Measurements from ENCODE around the gene PIF1.
"Not testable (repeated sequence)": the region's sequence is repeated elsewhere in the genome, so short reads cannot be mapped to it uniquely, and the experiment has no call there.

PIF1 gene

DNA sequence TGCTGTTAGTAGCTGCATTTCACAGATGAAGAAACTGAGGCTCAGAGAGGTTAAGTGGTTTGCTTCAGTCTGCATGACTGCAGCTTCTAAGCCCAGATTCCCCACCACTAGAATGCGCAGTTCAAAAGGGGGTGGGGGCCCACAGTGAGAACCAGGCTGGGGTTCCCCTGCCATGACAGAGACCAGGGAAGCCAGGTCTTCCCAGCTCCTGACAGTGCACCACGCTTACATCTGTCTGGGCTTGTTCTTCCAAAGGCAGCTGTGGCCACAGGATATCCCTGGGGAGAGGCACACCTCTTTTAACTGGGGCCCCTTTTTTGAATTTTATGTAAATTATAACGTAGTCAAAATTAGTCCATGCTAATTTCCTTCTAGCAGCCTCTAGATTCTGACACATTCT is 21.6 kb upstream of the PIF1 start:
- no peak for DNase-seq (ENCODE audit: low spot score)

DNA sequence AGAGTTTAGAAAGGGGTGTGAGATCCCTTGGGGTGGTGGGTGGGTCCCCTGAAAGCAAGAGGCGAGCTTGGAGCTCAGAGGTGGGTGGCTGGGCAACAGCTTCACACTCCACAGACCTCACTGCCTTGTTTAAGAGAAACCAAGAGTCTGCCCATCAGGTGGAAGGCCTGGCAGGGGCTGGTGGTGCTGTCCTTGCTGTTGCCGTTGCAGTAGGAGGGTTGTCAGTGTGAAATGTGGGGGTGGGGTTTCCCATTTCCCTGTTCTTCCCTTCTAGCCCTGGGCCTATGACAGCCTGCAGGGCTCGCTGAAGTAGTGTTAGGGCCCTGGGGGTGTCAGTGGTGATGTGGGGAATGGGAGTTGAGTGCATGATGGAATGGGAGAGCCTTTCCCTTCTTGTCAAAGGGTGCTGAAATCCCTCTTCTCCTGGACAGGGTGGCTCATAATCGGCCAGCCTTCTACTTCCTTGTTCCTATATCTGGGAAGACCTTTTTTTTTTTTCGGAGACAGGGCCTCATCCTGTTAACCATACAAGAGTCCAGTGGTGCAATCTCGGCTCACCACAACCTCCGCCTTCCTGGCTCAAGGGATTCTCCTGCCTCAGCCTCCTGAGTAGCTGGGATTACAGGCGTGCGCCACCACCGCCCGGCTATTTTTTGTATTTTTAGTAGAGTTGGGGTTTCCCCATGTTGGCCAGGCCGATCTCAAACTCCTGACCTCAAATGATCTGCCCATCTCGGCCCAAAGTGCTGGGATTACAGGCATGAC is 20.6 kb upstream of the PIF1 start:
- no peak for DNase-seq (ENCODE audit: low spot score)

DNA sequence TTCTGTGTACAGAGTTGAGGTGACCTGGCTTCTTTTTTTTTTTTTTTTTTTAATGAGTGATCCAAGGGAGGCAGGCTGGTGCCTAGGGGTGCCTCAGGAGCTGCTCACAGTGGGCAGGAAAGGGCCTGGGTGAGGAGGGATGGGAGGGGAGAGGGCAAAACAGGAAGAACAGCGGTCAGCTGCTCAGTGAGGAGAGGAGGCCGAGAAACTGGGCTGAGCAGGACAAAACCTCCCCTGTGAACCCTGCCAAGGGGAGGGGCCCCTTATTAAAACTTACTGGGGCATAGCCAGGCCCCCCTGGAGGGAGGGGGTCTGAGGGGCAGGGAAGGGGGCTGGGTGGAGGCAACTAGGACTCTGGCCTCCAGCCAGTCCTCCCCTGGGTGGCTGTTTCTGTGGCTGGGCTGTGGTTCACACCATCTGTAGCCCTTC is 19.8 kb upstream of the PIF1 start:
- DNase-seq (ENCODE audit: low spot score): no peak

DNA sequence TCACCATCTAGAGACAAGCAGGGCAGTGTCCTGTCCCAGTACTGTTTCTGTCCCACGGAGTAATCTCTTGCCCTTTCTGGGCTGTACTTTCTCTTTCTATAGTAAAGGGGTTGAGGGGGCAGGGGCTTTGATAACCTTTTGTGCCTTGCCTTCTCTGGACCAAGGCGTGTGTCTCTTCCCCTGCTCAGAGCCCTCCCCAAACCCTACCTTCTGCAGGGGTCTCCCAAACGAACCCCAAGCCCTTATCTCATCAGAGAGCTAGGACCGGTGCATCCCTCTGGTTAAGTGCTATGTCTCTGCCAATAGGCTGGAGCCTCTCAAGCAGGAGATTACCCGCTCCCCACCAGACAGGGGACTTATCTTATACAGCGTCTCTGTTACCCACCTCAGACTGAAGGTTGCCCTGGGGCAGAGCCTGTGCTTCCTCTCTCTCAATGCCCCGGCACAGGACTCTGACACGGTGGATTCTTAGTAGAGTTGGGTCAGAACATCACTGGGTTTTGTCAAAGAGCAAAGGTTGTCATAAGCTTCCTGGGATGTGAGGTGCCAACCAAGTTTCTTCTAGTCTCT is 19.2 kb upstream of the PIF1 start:
- no peak for DNase-seq (ENCODE audit: low spot score)

DNA sequence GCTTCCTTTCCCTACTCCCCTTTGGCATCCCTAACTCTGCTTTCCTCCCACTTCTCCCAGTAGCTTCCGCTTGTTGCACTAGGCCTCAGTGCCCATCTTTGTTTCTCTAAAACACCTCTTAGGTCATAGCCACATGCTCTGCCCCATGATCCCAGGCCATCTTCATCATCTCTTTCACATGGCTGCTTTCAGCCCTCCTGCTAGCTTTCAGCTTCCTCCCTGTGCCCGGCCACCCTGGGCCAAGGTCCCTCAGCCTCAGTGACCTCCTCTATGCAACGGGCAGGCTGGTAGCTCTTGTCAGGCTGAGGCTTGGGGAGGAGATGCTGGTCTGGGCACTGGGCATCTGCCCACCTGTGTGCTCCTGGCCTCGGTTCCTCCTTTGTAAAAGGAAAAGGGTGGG is 18.5 kb upstream of the PIF1 start:
- no peak for DNase-seq (ENCODE audit: low spot score)

DNA sequence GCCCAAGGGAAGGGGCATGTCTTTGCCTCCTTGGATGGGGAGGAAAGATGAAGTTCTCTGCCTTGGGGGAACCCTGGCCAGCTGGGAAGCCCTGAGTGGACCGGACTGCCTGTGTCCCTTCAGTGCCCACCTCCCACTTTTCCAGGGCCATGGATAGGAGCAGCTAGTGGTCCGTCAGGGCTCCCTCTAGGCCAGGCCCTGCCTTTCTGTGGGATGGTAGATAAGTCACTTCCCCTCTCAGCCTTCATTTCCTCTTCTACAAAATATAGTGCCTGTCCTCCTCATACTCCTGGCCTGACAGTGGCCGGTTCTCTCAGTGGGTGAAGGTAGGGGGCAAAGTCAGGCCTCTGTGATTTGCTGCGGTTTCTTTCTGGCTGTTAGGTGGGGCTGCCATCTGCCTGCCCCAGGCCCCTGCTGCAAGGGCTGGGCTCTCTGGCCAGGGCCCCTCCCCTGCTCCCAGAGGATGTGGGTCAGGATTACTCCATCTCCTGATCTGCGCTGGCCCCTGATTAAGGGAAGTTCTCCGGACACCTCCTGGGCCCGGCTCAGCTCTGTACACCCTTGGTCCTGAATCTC is 17.6 kb upstream of the PIF1 start:
- peak; percentile 86 for DNase-seq (ENCODE audit: low spot score)

DNA sequence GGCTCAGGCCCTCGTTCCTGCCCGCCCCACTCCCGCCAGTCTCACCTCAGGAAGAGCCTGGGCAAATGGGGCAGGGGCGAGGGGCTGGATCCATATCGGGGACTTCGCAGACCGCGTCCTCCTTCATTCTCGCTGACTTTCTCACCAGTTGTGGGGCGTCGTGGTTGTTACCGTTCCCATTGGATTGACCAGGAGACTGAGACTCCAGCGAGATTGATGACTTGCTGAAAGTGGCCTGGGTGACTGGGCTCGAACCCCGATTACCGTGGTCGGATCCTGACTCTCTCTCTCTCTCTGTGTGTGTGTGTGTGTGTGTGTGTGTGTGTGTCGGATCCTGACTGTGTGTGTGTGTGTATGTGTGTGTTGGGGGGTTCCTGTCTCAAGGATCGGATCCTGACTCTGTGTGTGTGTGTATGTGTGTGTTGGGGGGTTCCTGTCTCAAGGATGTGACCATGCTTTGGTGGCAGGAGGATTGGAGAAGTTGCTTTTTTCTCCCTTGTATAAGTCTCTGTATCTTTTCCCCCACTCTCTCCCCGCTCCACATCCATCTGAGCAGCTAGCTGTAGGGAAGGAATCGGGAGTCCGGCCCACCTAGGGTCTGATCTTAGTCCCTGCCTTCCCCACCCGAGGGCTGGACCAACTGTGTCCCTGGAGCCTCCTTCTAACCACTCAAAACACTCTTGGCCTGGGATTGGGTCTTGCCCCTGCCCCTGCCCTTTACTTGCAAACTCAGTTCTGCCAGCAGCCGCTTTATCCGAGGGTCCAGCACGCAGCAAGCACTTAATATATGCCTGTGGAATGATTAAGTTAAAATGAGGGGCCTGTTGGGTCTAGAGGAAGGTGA is 16.9 kb upstream of the PIF1 start:
- no peak for DNase-seq (ENCODE audit: low spot score)

DNA sequence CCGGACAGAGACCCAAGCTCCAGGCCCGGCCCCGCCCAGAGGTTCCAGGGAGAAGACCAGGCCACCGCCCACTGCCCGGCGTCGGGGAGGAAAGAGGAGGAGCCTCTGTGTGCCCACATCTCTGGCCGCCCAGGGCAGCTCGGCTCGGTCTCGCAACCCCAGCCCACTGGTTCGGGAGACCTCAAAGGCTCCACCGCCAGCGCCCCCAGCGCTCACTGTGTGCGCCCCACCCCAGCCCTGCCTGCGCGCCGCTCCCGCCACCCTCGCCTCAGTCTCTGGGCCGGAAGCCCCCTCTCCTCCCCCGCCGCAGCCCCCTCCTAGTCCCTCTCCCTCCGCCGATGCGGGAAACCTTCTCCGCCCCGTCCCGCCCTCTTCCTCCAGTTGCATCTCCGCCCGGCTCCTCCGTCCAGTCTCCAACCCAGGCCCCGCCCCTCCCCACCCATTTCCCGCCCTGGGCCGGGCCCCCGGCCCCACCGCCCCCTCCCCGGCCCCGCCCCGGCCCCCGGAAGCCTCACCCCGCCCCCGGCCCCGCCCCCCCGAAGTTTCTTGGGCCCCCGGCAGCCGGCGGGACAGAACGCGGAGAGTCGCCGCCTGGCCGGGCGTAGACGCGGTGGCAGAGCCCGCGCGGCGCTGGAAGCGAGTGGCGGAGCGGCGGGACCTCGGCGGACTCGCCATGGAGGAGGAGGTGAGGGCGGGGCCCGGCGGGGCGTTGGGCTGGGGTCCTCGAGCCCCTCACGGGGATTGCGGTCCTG is 16.1 kb upstream of the PIF1 start, which contains the start of gene PLEKHO2:
Gene PLEKHO2 (plus strand): TSS at position 572 of the 752 bp plus-strand sequence. CDS start 102 bp downstream, at position 674.
- DNase-seq (ENCODE audit: low spot score): peak; percentile 91

DNA sequence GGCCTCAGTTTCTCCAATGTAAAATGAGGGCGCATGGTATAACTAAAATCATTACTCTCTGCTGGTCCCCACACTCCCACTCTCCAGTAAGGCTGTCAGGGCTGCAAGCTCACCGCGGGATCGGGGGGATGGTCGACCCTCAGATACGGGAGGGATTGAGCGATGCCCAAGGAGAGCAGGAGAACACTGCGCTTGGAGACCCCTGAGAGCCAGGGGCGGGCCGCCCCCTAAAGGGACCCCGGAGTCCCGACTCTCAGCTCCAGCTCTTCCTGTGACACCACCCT is 15.6 kb upstream of the PIF1 start:
- no peak for DNase-seq (ENCODE audit: low spot score)

DNA sequence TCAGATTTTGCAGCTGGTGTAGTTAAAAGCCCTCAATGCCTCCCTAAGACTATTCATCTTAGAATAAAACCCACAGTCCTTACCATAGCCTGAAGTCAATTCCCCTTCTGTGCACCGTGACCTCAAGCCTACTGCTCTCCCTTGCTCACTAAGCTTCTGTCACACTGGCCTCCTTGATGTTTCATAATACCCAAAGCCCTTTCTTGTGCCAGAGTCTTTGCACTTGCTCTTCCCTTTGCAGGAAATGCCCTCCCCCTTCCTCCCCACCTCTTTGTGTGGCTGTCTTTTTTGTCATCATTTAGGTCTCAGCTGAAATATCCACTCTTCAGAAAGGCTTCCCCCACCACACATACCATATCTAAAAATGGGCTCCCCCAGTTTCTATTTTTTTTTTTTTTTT is 12.1 kb upstream of the PIF1 start:
- no peak for DNase-seq (ENCODE audit: low spot score)

DNA sequence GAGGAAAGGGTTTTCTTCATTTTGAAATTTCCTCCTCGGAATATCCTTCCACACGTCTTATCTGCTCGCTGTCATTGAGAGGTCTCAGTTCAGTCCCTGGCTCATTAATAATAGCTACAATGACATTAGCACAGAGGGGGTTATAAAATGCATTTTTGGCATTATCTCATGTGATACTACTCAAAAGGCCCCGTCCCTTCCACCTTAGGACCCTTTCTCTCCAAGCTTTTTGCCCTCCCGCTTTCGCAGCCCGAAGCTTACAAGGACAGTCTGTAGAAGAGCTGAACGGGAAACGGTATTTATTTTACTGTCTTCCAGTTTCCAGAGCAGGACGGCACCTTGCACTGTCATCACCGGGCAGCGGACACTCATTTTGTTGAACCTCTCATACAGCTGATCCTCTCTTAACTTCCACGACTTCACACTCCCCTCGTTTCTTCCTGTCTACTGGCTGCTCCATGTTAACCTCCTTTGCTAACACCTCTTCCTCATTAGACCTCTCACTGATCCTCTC is 10.6 kb upstream of the PIF1 start:
- no peak for DNase-seq (ENCODE audit: low spot score)

DNA sequence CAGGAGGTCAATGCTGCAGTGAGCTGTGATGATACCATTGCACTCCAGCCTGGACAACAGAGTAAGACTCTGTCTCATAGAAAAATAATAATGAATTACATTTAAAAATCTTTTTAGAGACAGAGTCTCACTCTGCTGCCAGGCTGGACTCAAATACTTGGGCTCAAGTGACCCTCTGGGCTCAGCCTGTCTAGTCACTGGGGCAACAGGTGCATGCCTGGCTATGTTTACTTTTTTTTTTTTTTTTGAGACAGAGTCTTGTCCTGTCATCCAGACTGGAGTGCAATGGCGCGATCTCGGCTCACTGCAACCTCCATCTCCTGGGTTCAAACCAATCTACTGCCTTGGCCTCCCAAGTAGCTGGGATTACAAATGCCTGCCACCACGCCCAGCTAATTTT is 8.2 kb upstream of the PIF1 start:
- no peak for DNase-seq (ENCODE audit: low spot score)

DNA sequence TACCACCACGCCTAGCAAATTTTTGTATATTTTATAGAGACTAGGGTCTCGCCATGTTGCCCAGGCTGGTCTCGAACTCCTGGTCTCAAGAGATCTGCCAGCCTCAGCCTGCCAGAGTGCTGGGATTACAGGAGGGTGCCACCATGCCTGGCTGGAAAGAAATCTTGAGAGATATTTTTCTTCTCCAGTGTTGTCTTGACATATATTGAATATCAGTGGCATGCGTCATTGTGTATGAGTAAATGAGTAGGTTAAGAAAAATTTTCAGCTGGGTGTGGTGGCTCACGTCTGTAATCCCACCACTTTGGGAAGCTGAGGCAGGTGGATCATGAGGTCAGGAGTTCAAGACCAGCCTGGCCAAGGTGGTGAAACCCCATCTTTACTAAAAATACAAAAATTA is 3.5 kb upstream of the PIF1 start:
- no peak for DNase-seq (ENCODE audit: low spot score)

DNA sequence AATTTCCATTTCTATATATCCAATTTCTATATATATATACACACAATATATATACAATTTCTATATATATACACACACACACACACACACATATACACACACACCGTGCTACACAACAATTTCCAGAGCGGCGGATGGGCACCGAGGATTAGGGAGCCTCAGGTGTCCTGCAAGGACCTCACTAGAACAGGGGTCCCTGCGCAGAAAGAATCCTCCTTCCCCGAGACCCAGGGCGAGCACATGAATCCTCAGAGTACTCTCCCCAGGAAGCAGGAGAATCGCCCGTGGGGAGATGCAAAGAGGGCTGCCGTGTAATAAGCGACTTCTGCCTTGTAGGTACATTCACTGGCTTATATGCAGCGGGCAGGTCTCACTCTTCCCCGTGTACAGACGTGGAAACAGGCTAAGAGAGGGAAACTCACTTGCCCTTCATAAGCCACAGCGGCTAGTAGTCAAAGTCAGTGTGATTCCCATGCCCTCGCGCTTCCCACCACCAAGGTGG is 467 bp downstream of the PIF1 start:
- no peak for DNase-seq (ENCODE audit: low spot score)

DNA sequence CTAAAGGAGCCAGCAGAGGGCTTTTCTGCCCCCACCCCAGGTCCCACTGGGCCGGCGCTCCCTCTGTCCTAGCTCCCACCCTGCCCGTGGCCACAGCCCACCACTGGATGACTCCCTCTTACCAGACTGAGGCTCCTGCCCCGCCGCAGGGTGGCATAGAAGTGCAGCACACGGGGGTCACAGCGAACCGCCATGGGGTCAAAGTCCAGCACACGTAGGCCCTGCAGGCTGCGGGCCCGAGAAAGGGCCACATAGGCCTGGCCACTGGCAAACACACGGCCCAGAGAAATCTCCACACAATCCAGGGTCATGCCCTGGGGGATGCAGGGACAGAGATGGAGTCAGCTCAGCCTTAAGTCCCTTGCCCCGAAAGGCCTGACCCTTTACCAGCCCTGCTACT is 9.0 kb downstream of the PIF1 start:
- no peak for DNase-seq (ENCODE audit: low spot score)

DNA sequence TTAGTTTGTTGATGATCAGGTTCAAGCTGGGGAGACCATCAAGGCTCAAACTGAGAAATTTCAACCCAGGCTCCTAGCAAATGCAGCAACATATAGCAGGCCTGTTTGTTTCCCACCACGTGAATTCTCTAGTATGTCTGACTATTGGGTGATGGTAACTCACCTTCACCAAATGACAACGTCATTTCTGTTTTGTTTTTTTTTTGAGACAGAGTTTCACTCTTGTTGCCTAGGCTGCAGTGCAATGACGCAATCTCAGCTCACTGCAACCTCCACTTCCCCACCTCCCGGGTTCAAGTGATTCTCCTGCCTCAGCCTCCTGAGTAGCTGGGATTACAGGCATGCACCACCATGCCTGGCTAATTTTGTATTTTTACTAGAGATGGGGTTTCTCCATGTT is 10.5 kb downstream of the PIF1 start:
- not testable (repeated sequence) for DNase-seq (ENCODE audit: low spot score)

DNA sequence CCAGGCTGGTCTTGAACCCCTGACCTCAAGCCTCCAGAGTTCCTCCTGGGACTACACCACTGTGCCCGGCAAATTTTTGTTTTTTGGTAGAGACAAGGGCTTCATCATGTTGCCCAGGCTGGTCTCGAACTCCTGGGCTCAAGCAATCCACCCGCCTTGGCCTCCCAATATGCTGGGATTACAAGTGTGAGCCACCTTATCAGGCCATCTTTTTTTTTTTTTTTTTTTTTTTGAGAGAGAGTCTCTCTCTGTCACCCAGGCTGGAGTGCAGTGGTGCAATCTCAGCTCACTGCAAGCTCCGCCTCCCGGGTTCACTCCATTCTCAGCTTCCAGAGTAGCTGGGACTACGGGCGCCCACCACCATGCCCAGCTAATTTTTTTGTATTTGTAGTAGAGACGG is 11.2 kb downstream of the PIF1 start:
- DNase-seq (ENCODE audit: low spot score): not testable (repeated sequence)

DNA sequence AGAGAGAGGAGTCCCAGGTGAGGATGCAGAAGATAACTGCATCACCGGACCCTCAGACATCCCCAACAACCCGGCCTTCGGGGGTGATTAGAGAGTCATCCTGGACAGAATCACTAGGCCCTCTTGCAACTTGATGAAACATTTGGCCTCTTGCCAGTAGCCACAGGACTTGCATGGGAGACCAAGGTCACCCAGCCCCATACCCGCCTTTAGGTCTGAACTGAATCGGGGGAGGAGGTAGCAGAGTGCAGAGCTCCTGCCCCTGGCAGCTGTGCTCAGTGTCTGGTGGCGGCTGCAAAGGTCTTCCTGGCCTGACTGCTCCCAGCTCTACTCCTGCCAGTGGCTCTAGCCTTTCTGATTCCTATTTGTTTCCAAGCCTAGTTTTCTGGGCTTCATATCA is 12.4 kb downstream of the PIF1 start:
- DNase-seq (ENCODE audit: low spot score): no peak

DNA sequence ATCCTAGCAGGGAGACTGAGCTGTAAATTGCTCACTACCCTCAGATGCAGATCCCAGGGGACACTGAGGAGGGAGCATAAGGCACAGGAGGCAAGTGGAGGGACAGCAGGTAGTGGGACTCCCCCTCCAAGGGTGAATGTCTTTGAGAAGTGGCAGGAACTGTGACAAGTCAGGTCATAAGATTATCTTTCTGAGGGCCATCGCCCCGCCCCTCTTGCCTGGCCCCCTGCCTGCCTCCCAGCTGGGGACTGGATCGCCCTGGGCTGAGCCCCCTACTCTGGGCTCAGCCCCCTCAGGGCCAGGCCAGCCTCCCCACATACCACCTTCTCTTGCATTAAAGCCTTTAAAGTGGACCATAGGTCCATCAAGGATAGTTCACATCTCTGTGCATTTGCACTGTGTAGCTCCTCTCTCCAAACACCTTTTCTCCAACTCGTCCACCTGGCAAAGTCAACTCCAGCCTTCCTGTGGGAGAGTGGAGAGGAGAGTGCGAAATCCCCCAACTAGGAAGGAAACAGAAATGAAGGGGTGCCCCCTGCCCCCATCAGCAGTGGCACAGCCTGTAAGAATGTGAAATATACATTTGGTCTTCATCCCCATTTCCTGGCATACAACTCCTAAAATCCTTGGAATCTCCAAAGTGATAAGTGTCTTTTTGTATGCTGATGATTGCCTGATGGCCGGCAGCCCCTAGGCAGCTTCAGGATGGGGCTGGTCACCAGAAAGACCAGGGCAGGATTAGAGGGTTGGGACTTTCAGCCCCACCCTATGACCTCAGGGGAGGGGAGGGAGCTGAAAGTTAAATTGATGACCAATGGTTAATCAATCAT is 14.7 kb downstream of the PIF1 start:
- DNase-seq (ENCODE audit: low spot score): no peak

DNA sequence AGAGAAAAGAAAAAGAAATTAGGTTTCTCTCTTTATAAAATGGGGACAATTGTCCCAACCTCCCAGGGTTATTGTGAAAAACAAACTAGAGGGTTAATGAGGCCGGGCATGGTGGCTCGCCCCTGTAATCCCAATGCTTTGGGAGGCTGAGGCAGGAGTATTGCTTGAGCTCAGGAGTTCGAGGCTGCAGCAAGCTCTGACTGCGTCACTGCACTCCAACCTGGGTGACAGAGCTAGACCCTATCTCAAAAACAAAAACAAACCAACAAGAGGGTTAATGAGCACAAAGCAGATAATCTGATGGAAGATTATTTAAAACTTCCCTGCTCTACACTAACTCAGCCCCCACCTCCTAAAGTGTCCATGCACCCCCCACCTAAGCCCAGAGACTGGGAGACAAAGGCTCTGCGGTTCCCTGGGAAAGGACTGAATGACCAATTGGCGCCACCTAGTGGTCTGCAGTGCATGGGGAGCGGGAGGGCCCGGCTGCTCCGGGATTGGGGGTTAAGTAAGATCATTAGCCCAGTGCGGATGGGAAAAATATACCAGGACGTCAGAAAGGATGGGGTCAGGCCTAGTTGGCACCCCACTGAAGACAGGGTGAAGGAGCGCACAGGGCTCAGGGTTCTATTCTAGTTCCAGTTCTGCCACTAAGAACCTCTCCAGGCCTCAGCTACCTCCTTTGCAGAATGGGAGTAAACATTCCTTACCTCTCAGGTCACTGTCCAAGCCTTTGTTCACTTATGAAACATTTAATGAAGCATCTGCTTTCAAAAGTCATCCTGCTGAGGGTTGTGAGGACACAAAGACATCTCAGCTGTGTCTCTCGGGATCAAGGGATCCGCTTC is 15.6 kb downstream of the PIF1 start:
- DNase-seq (ENCODE audit: low spot score): peak; percentile 60
